HepG2 (cell line): ENCODE data around the gene DCDC2. TPM values are rescaled to one million over a fixed set of nuclear protein-coding genes. Genes with fewer than 3 reads are reported as not detected.

Source experiments
- AGO2 ChIP-seq: fragments of 200-400 bp; formaldehyde crosslinking; optimal IDR thresholded peaks from 2 replicates; pipeline ENCODE3; 2017; ENCODE audit warnings: mild to moderate bottlenecking, low read depth, low read length, moderate library complexity
- FOXK1 ChIP-seq: sonication (generic); formaldehyde crosslinking; IDR thresholded peaks from 2 replicates; pipeline ENCODE4 v1.4.0; 2020; ENCODE audit warnings: low read depth, missing genetic modification reagents, borderline replicate concordance
- GLI4 ChIP-seq: sonication (generic); formaldehyde crosslinking; IDR thresholded peaks from 2 replicates; pipeline ENCODE4 v1.5.1; 2020; ENCODE audit warnings: missing genetic modification reagents, mild to moderate bottlenecking, moderate library complexity, borderline replicate concordance
- PCBP1 ChIP-seq: fragments of 200-400 bp; formaldehyde crosslinking; IDR thresholded peaks from 2 replicates; pipeline ENCODE4 v1.6.1; 2017; ENCODE audit warnings: mild to moderate bottlenecking, low read depth, low read length, borderline replicate concordance
- PITX1 ChIP-seq: sonication (generic); formaldehyde crosslinking; IDR thresholded peaks from 2 replicates; pipeline ENCODE4 v1.5.1; 2020; ENCODE audit warnings: mild to moderate bottlenecking, missing genetic modification reagents
- ZNF317 ChIP-seq: sonication (generic); formaldehyde crosslinking; IDR thresholded peaks from 2 replicates; pipeline ENCODE4 v1.5.0; 2020; ENCODE audit warnings: mild to moderate bottlenecking, missing genetic modification reagents
- ZNF333 ChIP-seq: sonication (generic); formaldehyde crosslinking; IDR thresholded peaks from 2 replicates; pipeline ENCODE4 v1.4.0; 2020; ENCODE audit warnings: mild to moderate bottlenecking, missing genetic modification reagents, borderline replicate concordance
- ZNF546 ChIP-seq: sonication (generic); formaldehyde crosslinking; conservative IDR thresholded peaks from 2 replicates; pipeline ENCODE4 v1.8.1; 2023; ENCODE audit warnings: mild to moderate bottlenecking, missing genetic modification reagents
- ZNF616 ChIP-seq: sonication (generic); formaldehyde crosslinking; IDR thresholded peaks from 2 replicates; pipeline ENCODE4 v1.5.0; 2020; ENCODE audit warnings: low read depth, mild to moderate bottlenecking, missing genetic modification reagents
- ZNF816 ChIP-seq: sonication (generic); formaldehyde crosslinking; IDR thresholded peaks from 2 replicates; pipeline ENCODE4 v1.8.0; 2022; ENCODE audit warnings: missing genetic modification reagents, mild to moderate bottlenecking, borderline replicate concordance
- polyA plus RNA-seq, 8 experiments: library from polyadenylated mRNA; depleted of rRNA in 3 of 8; stranded (reverse) in 7 of 8; unstranded in 1 of 8; fragments of >200 nt; fragmentation: Illumina TruSeq in 4 of 8; extraction: Trizol in 4 of 8; gene quantifications; 2 replicates each; pipeline versions ENCODE4 v1.2.1 to v1.2.3, GENCODE V29; 2011 to 2016; ENCODE audit warnings: low read depth in 4 of 8, missing spikeins in 1 of 8, mixed read lengths in 1 of 8; ENCODE audit not compliant: insufficient read depth in 1 of 8
- total RNA-seq, 5 experiments: library from RNA; depleted of rRNA; stranded (reverse); fragments of >200 nt; fragmentation: Illumina TruSeq; extraction: Trizol; gene quantifications; 2 replicates each; pipeline ENCODE4 v1.2.3, GENCODE V29; 2016; ENCODE audit warnings: low read depth in 1 of 5
- TF ChIP-seq, protein P1 (sequence below): sonication (generic); formaldehyde crosslinking; IDR thresholded peaks from 2 replicates; pipeline ENCODE4 v1.5.0; 2020; ENCODE audit warnings: missing genetic modification reagents, mild to moderate bottlenecking, borderline replicate concordance
- TF ChIP-seq, protein P2 (sequence below): sonication (generic); formaldehyde crosslinking; IDR thresholded peaks from 2 replicates; pipeline ENCODE4 v1.5.1; 2020; ENCODE audit warnings: mild to moderate bottlenecking, missing genetic modification reagents, moderate library complexity
- TF ChIP-seq, protein P3 (sequence below): sonication (generic); formaldehyde crosslinking; IDR thresholded peaks from 2 replicates; pipeline ENCODE4 v1.5.0; 2020; ENCODE audit warnings: missing genetic modification reagents
- TF ChIP-seq, protein P4 (sequence below): sonication (generic); formaldehyde crosslinking; IDR thresholded peaks from 2 replicates; pipeline ENCODE4 v1.4.0; 2020; ENCODE audit warnings: missing genetic modification reagents
- TF ChIP-seq, protein P5 (sequence below): sonication (generic); formaldehyde crosslinking; IDR thresholded peaks from 2 replicates; pipeline ENCODE4 v1.8.0; 2022; ENCODE audit warnings: mild to moderate bottlenecking, missing genetic modification reagents, moderate library complexity
- TF ChIP-seq, protein P6 (sequence below): sonication (generic); formaldehyde crosslinking; IDR thresholded peaks from 2 replicates; pipeline ENCODE4 v1.5.1; 2020; ENCODE audit warnings: mild to moderate bottlenecking, moderate library complexity, missing genetic modification reagents
- TF ChIP-seq, protein P7 (sequence below): sonication (generic); formaldehyde crosslinking; IDR thresholded peaks from 2 replicates; pipeline ENCODE4 v1.5.0; 2020; ENCODE audit warnings: missing genetic modification reagents

The DCDC2 gene
- total and polyA plus RNA-seq, 2 of the 13 experiments (the other 11 are each of a cell fraction or from before 2014, with no cell fraction given), result 9.0 to 36.2 TPM

DNA sequence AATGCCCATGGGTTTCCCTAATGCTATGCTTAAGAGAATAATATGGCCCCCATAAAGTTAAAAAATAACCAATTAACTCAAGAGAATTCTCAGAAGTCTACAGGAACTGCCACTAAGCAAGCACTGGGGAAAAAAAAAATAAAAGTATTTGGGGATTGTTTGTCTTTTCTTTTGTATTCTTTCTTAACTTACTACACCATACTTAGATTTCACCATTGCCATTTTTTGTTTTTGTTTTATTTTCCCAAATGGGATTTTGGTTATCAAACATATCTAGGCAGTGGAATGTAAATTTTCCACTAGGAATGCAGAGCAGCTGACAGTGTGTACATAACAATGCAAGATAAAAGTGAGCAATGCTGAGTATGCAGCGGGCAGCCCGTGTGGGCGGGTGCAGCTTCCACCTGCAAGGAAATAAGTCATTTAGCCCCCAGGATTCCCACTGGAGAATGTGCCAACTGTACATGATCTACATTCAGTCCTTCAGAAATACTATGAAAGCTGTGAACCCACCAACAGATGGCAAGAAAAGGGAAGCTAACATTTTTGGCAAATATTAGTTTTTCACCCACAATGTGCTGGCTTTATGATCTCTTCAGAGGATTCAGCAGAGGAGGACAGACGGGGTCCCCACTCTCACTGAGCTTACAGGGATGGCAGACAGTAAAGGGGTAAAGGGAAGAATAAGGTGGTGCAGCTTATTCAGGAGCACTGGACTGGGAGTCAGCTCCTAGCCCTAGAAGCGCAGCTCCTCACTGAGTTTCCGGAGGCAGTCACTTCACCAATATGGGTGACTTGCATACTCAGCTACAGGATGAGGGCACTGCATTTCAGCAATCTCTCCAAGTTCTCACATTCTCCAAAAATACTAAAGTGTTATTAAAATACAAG, 44.4 kb downstream of the DCDC2 start (continued):
- TF ChIP-seq, protein P1, sequence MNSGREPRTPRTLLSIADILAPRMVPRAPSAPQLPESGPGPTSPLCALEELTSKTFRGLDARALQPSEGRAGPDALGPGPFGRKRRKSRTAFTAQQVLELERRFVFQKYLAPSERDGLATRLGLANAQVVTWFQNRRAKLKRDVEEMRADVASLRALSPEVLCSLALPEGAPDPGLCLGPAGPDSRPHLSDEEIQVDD (CRISPR knock-in tag), result no peak
- TF ChIP-seq ZNF616 (CRISPR knock-in tag), result no peak
- TF ChIP-seq PITX1 (CRISPR knock-in tag), result peak; percentile 74; the same call in 1 of the 2 replicates
- TF ChIP-seq, protein P2, sequence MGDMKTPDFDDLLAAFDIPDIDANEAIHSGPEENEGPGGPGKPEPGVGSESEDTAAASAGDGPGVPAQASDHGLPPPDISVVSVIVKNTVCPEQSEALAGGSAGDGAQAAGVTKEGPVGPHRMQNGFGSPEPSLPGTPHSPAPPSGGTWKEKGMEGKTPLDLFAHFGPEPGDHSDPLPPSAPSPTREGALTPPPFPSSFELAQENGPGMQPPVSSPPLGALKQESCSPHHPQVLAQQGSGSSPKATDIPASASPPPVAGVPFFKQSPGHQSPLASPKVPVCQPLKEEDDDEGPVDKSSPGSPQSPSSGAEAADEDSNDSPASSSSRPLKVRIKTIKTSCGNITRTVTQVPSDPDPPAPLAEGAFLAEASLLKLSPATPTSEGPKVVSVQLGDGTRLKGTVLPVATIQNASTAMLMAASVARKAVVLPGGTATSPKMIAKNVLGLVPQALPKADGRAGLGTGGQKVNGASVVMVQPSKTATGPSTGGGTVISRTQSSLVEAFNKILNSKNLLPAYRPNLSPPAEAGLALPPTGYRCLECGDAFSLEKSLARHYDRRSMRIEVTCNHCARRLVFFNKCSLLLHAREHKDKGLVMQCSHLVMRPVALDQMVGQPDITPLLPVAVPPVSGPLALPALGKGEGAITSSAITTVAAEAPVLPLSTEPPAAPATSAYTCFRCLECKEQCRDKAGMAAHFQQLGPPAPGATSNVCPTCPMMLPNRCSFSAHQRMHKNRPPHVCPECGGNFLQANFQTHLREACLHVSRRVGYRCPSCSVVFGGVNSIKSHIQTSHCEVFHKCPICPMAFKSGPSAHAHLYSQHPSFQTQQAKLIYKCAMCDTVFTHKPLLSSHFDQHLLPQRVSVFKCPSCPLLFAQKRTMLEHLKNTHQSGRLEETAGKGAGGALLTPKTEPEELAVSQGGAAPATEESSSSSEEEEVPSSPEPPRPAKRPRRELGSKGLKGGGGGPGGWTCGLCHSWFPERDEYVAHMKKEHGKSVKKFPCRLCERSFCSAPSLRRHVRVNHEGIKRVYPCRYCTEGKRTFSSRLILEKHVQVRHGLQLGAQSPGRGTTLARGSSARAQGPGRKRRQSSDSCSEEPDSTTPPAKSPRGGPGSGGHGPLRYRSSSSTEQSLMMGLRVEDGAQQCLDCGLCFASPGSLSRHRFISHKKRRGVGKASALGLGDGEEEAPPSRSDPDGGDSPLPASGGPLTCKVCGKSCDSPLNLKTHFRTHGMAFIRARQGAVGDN (CRISPR knock-in tag), result no peak
- TF ChIP-seq FOXK1, result peak; percentile 78; the same call in 1 of the 2 replicates
- TF ChIP-seq, protein P3, sequence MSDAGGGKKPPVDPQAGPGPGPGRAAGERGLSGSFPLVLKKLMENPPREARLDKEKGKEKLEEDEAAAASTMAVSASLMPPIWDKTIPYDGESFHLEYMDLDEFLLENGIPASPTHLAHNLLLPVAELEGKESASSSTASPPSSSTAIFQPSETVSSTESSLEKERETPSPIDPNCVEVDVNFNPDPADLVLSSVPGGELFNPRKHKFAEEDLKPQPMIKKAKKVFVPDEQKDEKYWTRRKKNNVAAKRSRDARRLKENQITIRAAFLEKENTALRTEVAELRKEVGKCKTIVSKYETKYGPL (CRISPR knock-in tag), result no peak
- TF ChIP-seq ZNF333 (CRISPR knock-in tag), result no peak
- TF ChIP-seq ZNF317 (CRISPR knock-in tag), result peak; percentile 75; the same call in 1 of the 2 replicates
- no peak for TF ChIP-seq ZNF546 (CRISPR knock-in tag)
- TF ChIP-seq GLI4 (CRISPR knock-in tag), result no peak
- TF ChIP-seq, protein P4, sequence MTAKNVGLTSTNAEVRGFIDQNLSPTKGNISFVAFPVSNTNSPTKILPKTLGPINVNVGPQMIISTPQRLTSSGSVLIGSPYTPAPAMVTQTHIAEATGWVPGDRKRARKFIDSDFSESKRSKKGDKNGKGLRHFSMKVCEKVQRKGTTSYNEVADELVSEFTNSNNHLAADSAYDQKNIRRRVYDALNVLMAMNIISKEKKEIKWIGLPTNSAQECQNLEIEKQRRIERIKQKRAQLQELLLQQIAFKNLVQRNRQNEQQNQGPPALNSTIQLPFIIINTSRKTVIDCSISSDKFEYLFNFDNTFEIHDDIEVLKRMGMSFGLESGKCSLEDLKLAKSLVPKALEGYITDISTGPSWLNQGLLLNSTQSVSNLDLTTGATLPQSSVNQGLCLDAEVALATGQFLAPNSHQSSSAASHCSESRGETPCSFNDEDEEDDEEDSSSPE (CRISPR knock-in tag), result 0 out of 2 replicates have a peak, but pooled peaks have one; percentile 19
- TF ChIP-seq ZNF816, result no peak
- TF ChIP-seq, protein P5, sequence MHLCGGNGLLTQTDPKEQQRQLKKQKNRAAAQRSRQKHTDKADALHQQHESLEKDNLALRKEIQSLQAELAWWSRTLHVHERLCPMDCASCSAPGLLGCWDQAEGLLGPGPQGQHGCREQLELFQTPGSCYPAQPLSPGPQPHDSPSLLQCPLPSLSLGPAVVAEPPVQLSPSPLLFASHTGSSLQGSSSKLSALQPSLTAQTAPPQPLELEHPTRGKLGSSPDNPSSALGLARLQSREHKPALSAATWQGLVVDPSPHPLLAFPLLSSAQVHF (CRISPR knock-in tag), result no peak
- no peak for TF ChIP-seq PCBP1
- TF ChIP-seq, protein P6, sequence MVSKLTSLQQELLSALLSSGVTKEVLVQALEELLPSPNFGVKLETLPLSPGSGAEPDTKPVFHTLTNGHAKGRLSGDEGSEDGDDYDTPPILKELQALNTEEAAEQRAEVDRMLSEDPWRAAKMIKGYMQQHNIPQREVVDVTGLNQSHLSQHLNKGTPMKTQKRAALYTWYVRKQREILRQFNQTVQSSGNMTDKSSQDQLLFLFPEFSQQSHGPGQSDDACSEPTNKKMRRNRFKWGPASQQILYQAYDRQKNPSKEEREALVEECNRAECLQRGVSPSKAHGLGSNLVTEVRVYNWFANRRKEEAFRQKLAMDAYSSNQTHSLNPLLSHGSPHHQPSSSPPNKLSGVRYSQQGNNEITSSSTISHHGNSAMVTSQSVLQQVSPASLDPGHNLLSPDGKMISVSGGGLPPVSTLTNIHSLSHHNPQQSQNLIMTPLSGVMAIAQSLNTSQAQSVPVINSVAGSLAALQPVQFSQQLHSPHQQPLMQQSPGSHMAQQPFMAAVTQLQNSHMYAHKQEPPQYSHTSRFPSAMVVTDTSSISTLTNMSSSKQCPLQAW, result peak; percentile 81
- TF ChIP-seq, protein P7, sequence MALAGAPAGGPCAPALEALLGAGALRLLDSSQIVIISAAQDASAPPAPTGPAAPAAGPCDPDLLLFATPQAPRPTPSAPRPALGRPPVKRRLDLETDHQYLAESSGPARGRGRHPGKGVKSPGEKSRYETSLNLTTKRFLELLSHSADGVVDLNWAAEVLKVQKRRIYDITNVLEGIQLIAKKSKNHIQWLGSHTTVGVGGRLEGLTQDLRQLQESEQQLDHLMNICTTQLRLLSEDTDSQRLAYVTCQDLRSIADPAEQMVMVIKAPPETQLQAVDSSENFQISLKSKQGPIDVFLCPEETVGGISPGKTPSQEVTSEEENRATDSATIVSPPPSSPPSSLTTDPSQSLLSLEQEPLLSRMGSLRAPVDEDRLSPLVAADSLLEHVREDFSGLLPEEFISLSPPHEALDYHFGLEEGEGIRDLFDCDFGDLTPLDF (CRISPR knock-in tag), result no peak
- no peak for TF ChIP-seq AGO2
